ENCODE data around the gene PIK3AP1.

The PIK3AP1 gene

GRCh38 chr10:96695975-96696634 is 24.2 kb downstream of the PIK3AP1 start:
- no peak for TF ChIP-seq CTCF (IDR thresholded peaks at IDR 0.05)
- Mint-ChIP-seq H3K27ac (no peak overlapping the region), H3K9me3 (no peaks in the 10 kb centered on the region), H3K36me3 (ENCODE audit: low read depth) (no peaks in the 10 kb centered on the region), H3K4me3 (no peak overlapping the region), H3K4me1 (peaks cover 20% of the 10 kb centered on the region), H3K27me3 (ENCODE audit: low read depth, poor library complexity) (no peaks in the 10 kb centered on the region)
- no peak for DNase-seq

GRCh38 chr10:96695366-96695765 is 24.9 kb downstream of the PIK3AP1 start:
- Mint-ChIP-seq H3K4me1 (peaks cover 13% of the 10 kb centered on the region), H3K27me3 (ENCODE audit: low read depth, poor library complexity) (no peaks in the 10 kb centered on the region), H3K4me3 (no peak overlapping the region), H3K36me3 (ENCODE audit: low read depth) (no peaks in the 10 kb centered on the region), H3K9me3 (no peaks in the 10 kb centered on the region), H3K27ac (no peak overlapping the region)
- DNase-seq = no peak
- no peak for TF ChIP-seq CTCF (IDR thresholded peaks at IDR 0.05)

- TF ChIP-seq CTCF (IDR thresholded peaks at IDR 0.05) = no peak
- Mint-ChIP-seq H3K4me3 (no peak overlapping the region), H3K36me3 (ENCODE audit: low read depth) (no peaks in the 10 kb centered on the region), H3K27me3 (ENCODE audit: low read depth, poor library complexity) (peaks cover 3% of the 10 kb centered on the region), H3K27ac (no peak overlapping the region), H3K9me3 (peaks cover 4% of the 10 kb centered on the region), H3K4me1 (peaks cover 6% of the 10 kb centered on the region)
- DNase-seq = no peak
These were observed 26.9 kb downstream of the PIK3AP1 start for GRCh38 chr10:96693431-96693830.

- no peak for TF ChIP-seq CTCF (IDR thresholded peaks at IDR 0.05)
- Mint-ChIP-seq H3K27me3 (ENCODE audit: low read depth, poor library complexity) (peaks cover 4% of the 10 kb centered on the region), H3K36me3 (ENCODE audit: low read depth) (no peaks in the 10 kb centered on the region), H3K27ac (no peak overlapping the region), H3K9me3 (peaks cover 4% of the 10 kb centered on the region), H3K4me1 (no peaks in the 10 kb centered on the region), H3K4me3 (no peak overlapping the region)
- no peak for DNase-seq
These were observed 27.9 kb downstream of the PIK3AP1 start for GRCh38 chr10:96692427-96692826.

GRCh38 chr10:96691761-96692160 is 28.6 kb downstream of the PIK3AP1 start:
- H3K36me3 Mint-ChIP-seq (ENCODE audit: low read depth) = no peaks in the 10 kb centered on the region
- DNase-seq = no peak

More at GRCh38 chr10:96691761-96692160, 28.6 kb downstream of the PIK3AP1 start:
- H3K27ac Mint-ChIP-seq = no peak overlapping the region
- no peaks in the 10 kb centered on the region for H3K4me1 Mint-ChIP-seq
- TF ChIP-seq CTCF (IDR thresholded peaks at IDR 0.05) = no peak
- H3K9me3 Mint-ChIP-seq = peaks cover 4% of the 10 kb centered on the region
- no peak overlapping the region for H3K4me3 Mint-ChIP-seq
- peaks cover 4% of the 10 kb centered on the region for H3K27me3 Mint-ChIP-seq (ENCODE audit: low read depth, poor library complexity)

Data from nephron progenitor cell (in vitro differentiated cells).